ENCODE data around the gene PCDH7.

DNA sequence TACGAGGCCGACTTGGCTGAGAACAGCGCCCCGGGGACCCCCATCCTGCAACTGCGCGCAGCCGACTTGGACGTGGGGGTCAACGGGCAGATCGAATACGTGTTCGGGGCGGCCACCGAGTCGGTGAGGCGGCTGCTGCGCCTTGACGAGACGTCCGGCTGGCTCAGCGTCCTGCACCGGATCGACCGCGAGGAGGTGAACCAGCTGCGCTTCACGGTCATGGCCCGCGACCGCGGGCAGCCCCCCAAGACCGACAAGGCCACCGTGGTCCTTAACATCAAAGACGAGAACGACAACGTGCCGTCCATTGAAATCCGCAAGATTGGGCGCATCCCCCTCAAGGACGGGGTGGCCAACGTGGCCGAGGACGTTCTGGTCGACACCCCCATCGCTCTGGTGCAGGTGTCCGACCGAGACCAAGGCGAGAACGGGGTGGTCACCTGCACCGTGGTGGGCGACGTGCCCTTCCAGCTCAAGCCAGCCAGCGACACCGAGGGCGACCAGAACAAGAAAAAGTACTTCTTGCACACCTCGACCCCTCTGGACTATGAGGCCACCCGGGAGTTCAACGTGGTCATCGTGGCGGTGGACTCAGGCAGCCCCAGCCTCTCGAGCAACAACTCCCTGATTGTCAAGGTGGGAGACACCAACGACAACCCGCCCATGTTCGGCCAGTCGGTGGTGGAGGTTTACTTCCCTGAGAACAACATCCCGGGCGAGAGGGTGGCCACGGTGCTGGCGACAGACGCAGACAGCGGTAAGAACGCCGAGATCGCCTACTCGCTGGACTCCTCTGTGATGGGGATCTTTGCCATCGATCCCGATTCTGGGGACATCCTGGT is 2.4 kb downstream of the PCDH7 start:
- TF ChIP-seq, protein P1, sequence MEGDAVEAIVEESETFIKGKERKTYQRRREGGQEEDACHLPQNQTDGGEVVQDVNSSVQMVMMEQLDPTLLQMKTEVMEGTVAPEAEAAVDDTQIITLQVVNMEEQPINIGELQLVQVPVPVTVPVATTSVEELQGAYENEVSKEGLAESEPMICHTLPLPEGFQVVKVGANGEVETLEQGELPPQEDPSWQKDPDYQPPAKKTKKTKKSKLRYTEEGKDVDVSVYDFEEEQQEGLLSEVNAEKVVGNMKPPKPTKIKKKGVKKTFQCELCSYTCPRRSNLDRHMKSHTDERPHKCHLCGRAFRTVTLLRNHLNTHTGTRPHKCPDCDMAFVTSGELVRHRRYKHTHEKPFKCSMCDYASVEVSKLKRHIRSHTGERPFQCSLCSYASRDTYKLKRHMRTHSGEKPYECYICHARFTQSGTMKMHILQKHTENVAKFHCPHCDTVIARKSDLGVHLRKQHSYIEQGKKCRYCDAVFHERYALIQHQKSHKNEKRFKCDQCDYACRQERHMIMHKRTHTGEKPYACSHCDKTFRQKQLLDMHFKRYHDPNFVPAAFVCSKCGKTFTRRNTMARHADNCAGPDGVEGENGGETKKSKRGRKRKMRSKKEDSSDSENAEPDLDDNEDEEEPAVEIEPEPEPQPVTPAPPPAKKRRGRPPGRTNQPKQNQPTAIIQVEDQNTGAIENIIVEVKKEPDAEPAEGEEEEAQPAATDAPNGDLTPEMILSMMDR (conservative IDR thresholded peaks at IDR 0.05), result no peak
- no peak for TF ChIP-seq ZFX (IDR thresholded peaks at IDR 0.05)

Data from C4-2B (cell line).